Osteoblast (primary cell): ENCODE results near the gene OR52B6. TPM values are rescaled to one million over a fixed set of nuclear protein-coding genes. Genes with fewer than 3 reads are reported as not detected.

Experiments
- DNase-seq: peaks from one replicate; pipeline ENCODE4 v3.0.0; 2011; ENCODE audit warnings: low spot score, mixed read lengths; ENCODE audit not compliant: insufficient read length; ENCODE audit errors: missing footprints
- H2AFZ ChIP-seq: 2 replicates; pipeline ENCODE4 v1.6.0; 2011; ENCODE audit warnings: mild to moderate bottlenecking, low read length
- H3K27ac ChIP-seq: 2 replicates; pipeline ENCODE4 v1.5.1; 2011; ENCODE audit warnings: mild to moderate bottlenecking, low read depth, low read length, moderate library complexity
- H3K27me3 ChIP-seq: 2 replicates; pipeline ENCODE4 v1.6.0; 2012; ENCODE audit warnings: mild to moderate bottlenecking, control low read depth, inconsistent platforms, low read length, moderate library complexity; ENCODE audit not compliant: insufficient read depth
- H3K36me3 ChIP-seq: 2 replicates; pipeline ENCODE4 v1.5.1; 2011; ENCODE audit warnings: mild to moderate bottlenecking, low read length, control low read depth, moderate library complexity; ENCODE audit not compliant: insufficient read depth
- H3K4me1 ChIP-seq: 2 replicates; pipeline ENCODE4 v1.5.1; 2011; ENCODE audit warnings: mild to moderate bottlenecking, low read length, control low read depth, moderate library complexity; ENCODE audit not compliant: insufficient read depth
- H3K4me2 ChIP-seq: 2 replicates; pipeline ENCODE4 v1.6.0; 2011; ENCODE audit warnings: mild to moderate bottlenecking, low read length; ENCODE audit not compliant: insufficient read depth
- H3K4me3 ChIP-seq: fragments of 200-600 bp; sonication (generic); 3 replicates; pipeline ENCODE4 v1.5.1; 2012; ENCODE audit warnings: mild to moderate bottlenecking, low read length, inconsistent platforms; ENCODE audit not compliant: insufficient read depth
- H3K79me2 ChIP-seq: 2 replicates; pipeline ENCODE4 v1.6.0; 2012; ENCODE audit warnings: mild to moderate bottlenecking, low read length, control low read depth, inconsistent platforms; ENCODE audit not compliant: insufficient read depth
- H3K9me3 ChIP-seq: 2 replicates; pipeline ENCODE4 v1.5.1; 2011; ENCODE audit warnings: low read depth, low read length, control low read depth
- H4K20me1 ChIP-seq: 2 replicates; pipeline ENCODE4 v1.6.0; 2012; ENCODE audit warnings: mild to moderate bottlenecking, low read length, control low read depth; ENCODE audit not compliant: insufficient read depth
- total RNA-seq: library from RNA; depleted of rRNA; stranded (reverse); fragments of >200 nt; gene quantifications from 2 replicates; pipeline ENCODE4 v1.2.3, GENCODE V29; 2012
- TF ChIP-seq, protein P1 (sequence below): IDR thresholded peaks from 2 replicates; pipeline ENCODE4 v1.5.1; 2011; ENCODE audit warnings: mild to moderate bottlenecking, low read depth, low read length, moderate library complexity; ENCODE audit errors: extremely low read depth

The OR52B6 gene
- total RNA-seq, 1 donor, result not detected

- Histone ChIP-seq H4K20me1 (no peaks in the 10 kb centered on the region), H3K27me3 (no peaks in the 10 kb centered on the region), H3K4me2 (no peak overlapping the region), H3K9me3 (no peaks in the 10 kb centered on the region), H3K27ac (no peak overlapping the region), H2AFZ (no peak overlapping the region), H3K4me3 (no peak overlapping the region), H3K36me3 (no peaks in the 10 kb centered on the region), H3K79me2 (no peaks in the 10 kb centered on the region), H3K4me1 (no peaks in the 10 kb centered on the region)
- TF ChIP-seq, protein P1, sequence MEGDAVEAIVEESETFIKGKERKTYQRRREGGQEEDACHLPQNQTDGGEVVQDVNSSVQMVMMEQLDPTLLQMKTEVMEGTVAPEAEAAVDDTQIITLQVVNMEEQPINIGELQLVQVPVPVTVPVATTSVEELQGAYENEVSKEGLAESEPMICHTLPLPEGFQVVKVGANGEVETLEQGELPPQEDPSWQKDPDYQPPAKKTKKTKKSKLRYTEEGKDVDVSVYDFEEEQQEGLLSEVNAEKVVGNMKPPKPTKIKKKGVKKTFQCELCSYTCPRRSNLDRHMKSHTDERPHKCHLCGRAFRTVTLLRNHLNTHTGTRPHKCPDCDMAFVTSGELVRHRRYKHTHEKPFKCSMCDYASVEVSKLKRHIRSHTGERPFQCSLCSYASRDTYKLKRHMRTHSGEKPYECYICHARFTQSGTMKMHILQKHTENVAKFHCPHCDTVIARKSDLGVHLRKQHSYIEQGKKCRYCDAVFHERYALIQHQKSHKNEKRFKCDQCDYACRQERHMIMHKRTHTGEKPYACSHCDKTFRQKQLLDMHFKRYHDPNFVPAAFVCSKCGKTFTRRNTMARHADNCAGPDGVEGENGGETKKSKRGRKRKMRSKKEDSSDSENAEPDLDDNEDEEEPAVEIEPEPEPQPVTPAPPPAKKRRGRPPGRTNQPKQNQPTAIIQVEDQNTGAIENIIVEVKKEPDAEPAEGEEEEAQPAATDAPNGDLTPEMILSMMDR, result no peak
- no peak for DNase-seq
These were observed 39.2 kb upstream of the OR52B6 start for GRCh38 chr11:5541427-5541826.

- TF ChIP-seq, protein P1, result no peak
- H3K4me2 ChIP-seq, result no peak overlapping the region
- no peak overlapping the region for H3K27ac ChIP-seq
- H4K20me1 ChIP-seq, result no peaks in the 10 kb centered on the region
- no peak for DNase-seq
- H2AFZ ChIP-seq, result no peak overlapping the region
- no peak overlapping the region for H3K4me3 ChIP-seq
- no peaks in the 10 kb centered on the region for H3K36me3 ChIP-seq
- H3K79me2 ChIP-seq, result no peaks in the 10 kb centered on the region
- no peaks in the 10 kb centered on the region for H3K27me3 ChIP-seq
- H3K4me1 ChIP-seq, result peaks cover 10% of the 10 kb centered on the region
- no peaks in the 10 kb centered on the region for H3K9me3 ChIP-seq
These were observed 34.2 kb upstream of the OR52B6 start for GRCh38 chr11:5546457-5546856.

DNA sequence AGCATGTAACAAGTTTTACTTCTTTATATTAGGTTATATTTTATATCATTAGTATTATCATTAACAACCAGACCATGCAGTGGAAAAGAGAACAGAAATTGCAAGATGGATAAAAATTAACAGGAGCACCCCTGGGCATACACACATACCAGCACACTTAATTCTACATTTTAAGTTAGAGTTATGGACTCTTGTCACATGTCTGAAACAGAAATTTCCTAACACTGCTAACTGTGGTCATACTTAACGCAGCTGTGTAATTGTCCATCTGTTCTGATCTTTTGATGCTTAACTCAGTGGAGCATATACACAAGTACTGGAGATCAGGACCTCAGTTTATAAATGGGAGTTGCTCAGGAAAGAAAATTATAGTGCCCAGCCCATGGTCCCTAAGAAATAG lies 32.7 kb upstream of the OR52B6 start:
- H3K27me3 ChIP-seq, result no peaks in the 10 kb centered on the region

GRCh38 chr11:5548440-5548839 lies 32.2 kb upstream of the OR52B6 start, which contains the start of gene OR52H1:
Gene OR52H1 (minus strand): TSS chr11:5548540. CDS start chr11:5545505, 3,035 bp downstream.
- H3K27ac ChIP-seq, result no peak within 1 kb of the TSS
- H3K4me2 ChIP-seq, result no peak within 1 kb of the TSS
- H2AFZ ChIP-seq, result no peak within 1 kb of the TSS
- H3K9me3 ChIP-seq, result no peaks in the 10 kb centered on the region
- H3K27me3 ChIP-seq, result no peaks in the 10 kb centered on the region
- H3K79me2 ChIP-seq, result no peaks in the 10 kb centered on the region
- H3K36me3 ChIP-seq, result no peaks in the 10 kb centered on the region
- no peak within 1 kb of the TSS for H3K4me3 ChIP-seq
- H3K4me1 ChIP-seq, result peaks cover 10% of the 10 kb centered on the region
- no peak for DNase-seq
- H4K20me1 ChIP-seq, result no peaks in the 10 kb centered on the region
- TF ChIP-seq, protein P1, result no peak

More for the DNA sequence above, 32.7 kb upstream of the OR52B6 start:
- no peaks in the 10 kb centered on the region for H3K36me3 ChIP-seq
- peaks cover 10% of the 10 kb centered on the region for H3K4me1 ChIP-seq
- no peak for DNase-seq
- no peak overlapping the region for H3K4me2 ChIP-seq
- H4K20me1 ChIP-seq, result no peaks in the 10 kb centered on the region
- H3K79me2 ChIP-seq, result no peaks in the 10 kb centered on the region
- no peak overlapping the region for H3K27ac ChIP-seq
- no peaks in the 10 kb centered on the region for H3K9me3 ChIP-seq
- H2AFZ ChIP-seq, result no peak overlapping the region
- H3K4me3 ChIP-seq, result no peak overlapping the region
- TF ChIP-seq, protein P1, result no peak
